ENCODE measurements around the gene PAK2. TPM values are rescaled to one million over a fixed set of nuclear protein-coding genes. Genes with fewer than 3 reads are reported as not detected.

The PAK2 gene
- total RNA-seq, 2 donors from 2014 or later: 70.1 to 83.3 TPM

GRCh38 chr3:196753201-196753600 is 13.5 kb downstream of the PAK2 start:
- ATAC-seq: no peak
- H3K27ac Mint-ChIP-seq: no peak overlapping the region
- no peaks in the 10 kb centered on the region for H3K27me3 Mint-ChIP-seq
- H3K4me1 Mint-ChIP-seq (ENCODE audit: low read depth in 2 of 2): peaks cover 44 to 54% of the 10 kb centered on the region in 2 donors
- H3K4me3 Mint-ChIP-seq: no peak overlapping the region
- peaks cover 7% of the 10 kb centered on the region for H3K9me3 Mint-ChIP-seq
- no peak for DNase-seq (ENCODE audit: low spot score)
- peaks cover 40% of the 10 kb centered on the region for H3K36me3 Mint-ChIP-seq

- Mint-ChIP-seq H3K27ac (peak overlapping the region in 1 of 2 donors; percentile 56), H3K9me3 (peaks cover 7% of the 10 kb centered on the region)
- ATAC-seq: no peak
Observed at GRCh38 chr3:196754091-196754981, 14.7 kb downstream of the PAK2 start.

GRCh38 chr3:196756732-196757131 is 17.1 kb downstream of the PAK2 start:
- H3K27me3 Mint-ChIP-seq: no peaks in the 10 kb centered on the region
- ATAC-seq: no peak
- no peak overlapping the region for H3K4me3 Mint-ChIP-seq
- no peak overlapping the region for H3K27ac Mint-ChIP-seq
- no peak for DNase-seq (ENCODE audit: low spot score)
- peaks cover 31% of the 10 kb centered on the region for H3K36me3 Mint-ChIP-seq
- peaks cover 39 to 43% of the 10 kb centered on the region in 2 donors for H3K4me1 Mint-ChIP-seq (ENCODE audit: low read depth in 2 of 2)
- peaks cover 7% of the 10 kb centered on the region for H3K9me3 Mint-ChIP-seq

More at GRCh38 chr3:196754091-196754981, 14.7 kb downstream of the PAK2 start:
- DNase-seq (ENCODE audit: low spot score): no peak
- H3K4me3 Mint-ChIP-seq: no peak overlapping the region
- H3K27me3 Mint-ChIP-seq: no peaks in the 10 kb centered on the region
- H3K36me3 Mint-ChIP-seq: peaks cover 31% of the 10 kb centered on the region
- H3K4me1 Mint-ChIP-seq (ENCODE audit: low read depth in 2 of 2): peaks cover 40 to 48% of the 10 kb centered on the region in 2 donors

- peaks cover 7% of the 10 kb centered on the region for H3K9me3 Mint-ChIP-seq
- ATAC-seq: no peak
- H3K4me1 Mint-ChIP-seq (ENCODE audit: low read depth in 2 of 2): peaks cover 41 to 47% of the 10 kb centered on the region in 2 donors
- H3K36me3 Mint-ChIP-seq: peaks cover 31% of the 10 kb centered on the region
- H3K4me3 Mint-ChIP-seq: no peak overlapping the region
- no peaks in the 10 kb centered on the region for H3K27me3 Mint-ChIP-seq
- peak overlapping the region; percentile 21 to 41 for H3K27ac Mint-ChIP-seq
- DNase-seq (ENCODE audit: low spot score): no peak
Observed at GRCh38 chr3:196757876-196758739, 18.5 kb downstream of the PAK2 start.

- peaks cover 6% of the 10 kb centered on the region for H3K36me3 Mint-ChIP-seq
Observed at GRCh38 chr3:196763179-196763578, 23.5 kb downstream of the PAK2 start.

GRCh38 chr3:196765454-196765853 is 25.8 kb downstream of the PAK2 start:
- no peaks in the 10 kb centered on the region for H3K27me3 Mint-ChIP-seq
- DNase-seq (ENCODE audit: low spot score) (no peak), ATAC-seq (no peak)
- H3K9me3 Mint-ChIP-seq: no peaks in the 10 kb centered on the region
- no peak overlapping the region for H3K27ac Mint-ChIP-seq
- H3K36me3 Mint-ChIP-seq: peaks cover 5% of the 10 kb centered on the region
- peaks cover 10 to 13% of the 10 kb centered on the region in 2 donors for H3K4me1 Mint-ChIP-seq (ENCODE audit: low read depth in 2 of 2)
- no peak overlapping the region for H3K4me3 Mint-ChIP-seq

More at GRCh38 chr3:196763179-196763578, 23.5 kb downstream of the PAK2 start:
- no peak for ATAC-seq
- no peak for DNase-seq (ENCODE audit: low spot score)
- Mint-ChIP-seq H3K9me3 (no peaks in the 10 kb centered on the region), H3K4me1 (ENCODE audit: low read depth in 2 of 2) (peaks cover 20% of the 10 kb centered on the region in 2 donors), H3K27ac (no peak overlapping the region), H3K4me3 (no peak overlapping the region), H3K27me3 (no peaks in the 10 kb centered on the region)

GRCh38 chr3:196771067-196771466 is 31.4 kb downstream of the PAK2 start:
- no peaks in the 10 kb centered on the region for H3K9me3 Mint-ChIP-seq
- H3K36me3 Mint-ChIP-seq: no peaks in the 10 kb centered on the region
- ATAC-seq: no peak

GRCh38 chr3:196772102-196772501 is 32.4 kb downstream of the PAK2 start:
- no peaks in the 10 kb centered on the region for H3K36me3 Mint-ChIP-seq
- H3K9me3 Mint-ChIP-seq: no peaks in the 10 kb centered on the region
- ATAC-seq (no peak), DNase-seq (ENCODE audit: low spot score) (no peak)
- H3K27me3 Mint-ChIP-seq: no peaks in the 10 kb centered on the region
- peaks cover 45 to 46% of the 10 kb centered on the region in 2 donors for H3K4me1 Mint-ChIP-seq (ENCODE audit: low read depth in 2 of 2)
- no peak overlapping the region for H3K4me3 Mint-ChIP-seq
- peak overlapping the region in 1 of 2 donors; percentile 24 for H3K27ac Mint-ChIP-seq

More at GRCh38 chr3:196771067-196771466, 31.4 kb downstream of the PAK2 start:
- Mint-ChIP-seq H3K27ac (no peak overlapping the region), H3K4me3 (no peak overlapping the region), H3K27me3 (no peaks in the 10 kb centered on the region), H3K4me1 (ENCODE audit: low read depth in 2 of 2) (peaks cover 41 to 45% of the 10 kb centered on the region in 2 donors)
- no peak for DNase-seq (ENCODE audit: low spot score)

- peak overlapping the region in 1 of 2 donors; percentile 24 for H3K27ac Mint-ChIP-seq
- no peaks in the 10 kb centered on the region for H3K27me3 Mint-ChIP-seq
- no peak overlapping the region for H3K4me3 Mint-ChIP-seq
- DNase-seq (ENCODE audit: low spot score): no peak
- ATAC-seq: no peak
- no peaks in the 10 kb centered on the region for H3K36me3 Mint-ChIP-seq
- peaks cover 47 to 48% of the 10 kb centered on the region in 2 donors for H3K4me1 Mint-ChIP-seq (ENCODE audit: low read depth in 2 of 2)
- no peaks in the 10 kb centered on the region for H3K9me3 Mint-ChIP-seq
Observed at GRCh38 chr3:196772897-196773296, 33.2 kb downstream of the PAK2 start.

GRCh38 chr3:196774191-196774820 is 34.6 kb downstream of the PAK2 start:
- ATAC-seq (peak in 1 of 2 donors; percentile 75), DNase-seq (ENCODE audit: low spot score) (no peak)
- Mint-ChIP-seq H3K36me3 (no peaks in the 10 kb centered on the region), H3K27me3 (no peaks in the 10 kb centered on the region), H3K4me3 (peak overlapping the region; percentile 17), H3K4me1 (ENCODE audit: low read depth in 2 of 2) (peaks cover 55 to 62% of the 10 kb centered on the region in 2 donors), H3K27ac (peak overlapping the region; percentile 27 to 40), H3K9me3 (no peaks in the 10 kb centered on the region)

GRCh38 chr3:196774848-196775422 is 35.3 kb downstream of the PAK2 start:
- no peak for ATAC-seq
- H3K27me3 Mint-ChIP-seq: no peaks in the 10 kb centered on the region
- H3K4me3 Mint-ChIP-seq: no peak overlapping the region
- H3K36me3 Mint-ChIP-seq: peaks cover 4% of the 10 kb centered on the region
- no peaks in the 10 kb centered on the region for H3K9me3 Mint-ChIP-seq
- H3K4me1 Mint-ChIP-seq (ENCODE audit: low read depth in 2 of 2): peaks cover 60 to 68% of the 10 kb centered on the region in 2 donors
- DNase-seq (ENCODE audit: low spot score): no peak
- H3K27ac Mint-ChIP-seq: peak overlapping the region; percentile 27 to 40

GRCh38 chr3:196775938-196776337 is 36.3 kb downstream of the PAK2 start:
- no peaks in the 10 kb centered on the region for H3K27me3 Mint-ChIP-seq
- no peaks in the 10 kb centered on the region for H3K9me3 Mint-ChIP-seq
- peak overlapping the region in 1 of 2 donors; percentile 2 for H3K27ac Mint-ChIP-seq
- no peak overlapping the region for H3K4me3 Mint-ChIP-seq
- peaks cover 6% of the 10 kb centered on the region for H3K36me3 Mint-ChIP-seq
- peaks cover 63 to 71% of the 10 kb centered on the region in 2 donors for H3K4me1 Mint-ChIP-seq (ENCODE audit: low read depth in 2 of 2)
- no peak for DNase-seq (ENCODE audit: low spot score)
- ATAC-seq: no peak

- no peak overlapping the region for H3K27ac Mint-ChIP-seq
- peaks cover 46 to 52% of the 10 kb centered on the region in 2 donors for H3K4me1 Mint-ChIP-seq (ENCODE audit: low read depth in 2 of 2)
Observed at GRCh38 chr3:196777836-196778235, 38.2 kb downstream of the PAK2 start.

More at GRCh38 chr3:196777836-196778235, 38.2 kb downstream of the PAK2 start:
- DNase-seq (ENCODE audit: low spot score): no peak
- Mint-ChIP-seq H3K27me3 (no peaks in the 10 kb centered on the region), H3K9me3 (no peaks in the 10 kb centered on the region), H3K4me3 (no peak overlapping the region), H3K36me3 (peaks cover 6% of the 10 kb centered on the region)
- no peak for ATAC-seq
